HepG2 (cell line): ENCODE measurements around the gene CDH12. TPM values are rescaled to one million over a fixed set of nuclear protein-coding genes. Genes with fewer than 3 reads are reported as not detected.

ENCODE experiments used
- ATAC-seq: fragments of 200-7000 bp; cut with Tn5 transposase; 3 replicates; pipeline ENCODE4 v1.9.1; 2020; ENCODE audit warnings: mild to moderate bottlenecking, moderate library complexity
- BruUV-seq: library from RNA; stranded (reverse); fragments of 400-500 nt; replicated peaks from 2 replicates; lab custom pipeline; 2021; lab: Mats Ljungman, UMichigan
- CTCF ChIA-PET: fragments of 300-600 bp; formaldehyde crosslinking; extraction: SDS; loops from one replicate; lab custom pipeline; 2021; ENCODE audit warnings: low total read pairs, inconsistent platforms, low intra/inter-chr PET ratio; lab: Yijun Ruan, JAX
- POLR2A ChIA-PET: fragments of 350-600 bp; sonication (Branson Sonifier 250); formaldehyde crosslinking; loops from one replicate; lab custom pipeline; 2020; ENCODE audit warnings: antibody characterized with exemption, inconsistent platforms; lab: Yijun Ruan, JAX
- DNase-seq: peaks from one replicate; pipeline ENCODE4 v3.0.0-alpha.2; 2015; ENCODE audit warnings: low spot score
- FAIRE-seq: peaks from 3 replicates; lab custom pipeline; 2011; peaks lifted over from hg19 to GRCh38; lab: Jason Lieb, UNC
- H2AFZ ChIP-seq: one replicate; pipeline ENCODE4 v1.6.1; 2011; ENCODE audit warnings: low read length, inconsistent platforms
- H3K27ac ChIP-seq: fragments of 300-600 bp; 3 replicates; pipeline ENCODE4 v1.8.0; 2011; ENCODE audit warnings: mixed run types, mild to moderate bottlenecking, mixed read lengths, low read length, inconsistent platforms; ENCODE audit not compliant: insufficient read depth; ENCODE audit errors: extremely low read length
- H3K27me3 ChIP-seq, 2 experiments: fragments of 200-600 bp in 1 of 2; 2 replicates in 1 of 2; 3 replicates in 1 of 2; pipeline versions ENCODE4 v1.6.0 to v1.8.0; 2011; ENCODE audit warnings: low read length in 2 of 2, mild to moderate bottlenecking in 2 of 2, moderate library complexity in 2 of 2, inconsistent platforms in 1 of 2; ENCODE audit not compliant: insufficient read depth in 2 of 2, control insufficient read depth in 1 of 2
- H3K36me3 ChIP-seq, 2 experiments: fragments of 200-600 bp in 1 of 2; replicated peaks in 1 of 2; 2 replicates in 1 of 2; 3 replicates in 1 of 2; pipeline versions ENCODE4 v1.5.1 to v1.8.0; 2011; ENCODE audit warnings: low read length in 2 of 2, inconsistent platforms in 1 of 2; ENCODE audit not compliant: insufficient read depth in 2 of 2, control insufficient read depth in 1 of 2
- H3K4me1 ChIP-seq: 2 replicates; pipeline ENCODE4 v1.5.1; 2012; ENCODE audit warnings: low read length, inconsistent platforms; ENCODE audit not compliant: insufficient read depth
- H3K4me2 ChIP-seq: 2 replicates; pipeline ENCODE4 v1.6.0; 2011; ENCODE audit warnings: low read depth, low read length, inconsistent platforms
- H3K4me3 ChIP-seq, 3 experiments: fragments of 200-600 bp in 1 of 3; sonication (generic), shearing (Covaris generic) in 1 of 3; replicated peaks in 1 of 3; 2 replicates each; pipeline ENCODE4 v1.5.1; 2011 to 2016; ENCODE audit warnings: low read length in 3 of 3, inconsistent platforms in 2 of 3, low read depth in 2 of 3, mild to moderate bottlenecking in 2 of 3, control low read depth in 1 of 3, mixed read lengths in 1 of 3; ENCODE audit not compliant: insufficient read depth in 1 of 3
- H3K79me2 ChIP-seq: one replicate; pipeline ENCODE4 v1.6.1; 2011; ENCODE audit warnings: low read length, inconsistent platforms; ENCODE audit not compliant: insufficient read depth
- H3K9ac ChIP-seq: 2 replicates; pipeline ENCODE4 v1.6.0; 2011; ENCODE audit warnings: mild to moderate bottlenecking, low read depth, low read length, inconsistent platforms; ENCODE audit not compliant: insufficient read depth
- H3K9me3 ChIP-seq: 2 replicates; pipeline ENCODE4 v1.5.1; 2012; ENCODE audit warnings: mild to moderate bottlenecking, low read length
- H4K20me1 ChIP-seq: 2 replicates; pipeline ENCODE4 v1.6.0; 2011; ENCODE audit warnings: inconsistent platforms, mild to moderate bottlenecking, low read length, moderate library complexity; ENCODE audit not compliant: insufficient read depth
- AKAP8 ChIP-seq: sonication (generic); formaldehyde crosslinking; IDR thresholded peaks from 2 replicates; pipeline ENCODE4 v1.5.1; 2020; ENCODE audit warnings: mild to moderate bottlenecking, missing genetic modification reagents
- ARHGAP35 ChIP-seq: sonication (generic); formaldehyde crosslinking; IDR thresholded peaks from 2 replicates; pipeline ENCODE4 v1.9.0; 2022; ENCODE audit warnings: mild to moderate bottlenecking, inconsistent platforms, moderate library complexity, missing genetic modification reagents, borderline replicate concordance
- EED ChIP-seq: sonication (generic); formaldehyde crosslinking; IDR thresholded peaks from 2 replicates; pipeline ENCODE4 v1.5.0; 2020; ENCODE audit warnings: mild to moderate bottlenecking, missing genetic modification reagents
- MAFF ChIP-seq: IDR thresholded peaks from 2 replicates; pipeline ENCODE4 v1.6.1; 2011; ENCODE audit warnings: low read depth, low read length, improper control_type of control experiment
- MAFG ChIP-seq: sonication (generic); formaldehyde crosslinking; IDR thresholded peaks from 2 replicates; pipeline ENCODE4 v1.5.1; 2020; ENCODE audit warnings: mild to moderate bottlenecking, missing genetic modification reagents
- MEF2D ChIP-seq: sonication (generic); formaldehyde crosslinking; IDR thresholded peaks from 2 replicates; pipeline ENCODE4 v1.5.1; 2020; ENCODE audit warnings: mild to moderate bottlenecking, missing genetic modification reagents
- MXD4 ChIP-seq: IDR thresholded peaks from 2 replicates; pipeline ENCODE4 v1.6.1; 2016; ENCODE audit warnings: mild to moderate bottlenecking, missing biosample characterization, missing genetic modification reagents
- PAWR ChIP-seq: sonication (generic); formaldehyde crosslinking; IDR thresholded peaks from 2 replicates; pipeline ENCODE4 v1.4.0; 2020; ENCODE audit warnings: missing genetic modification reagents, mild to moderate bottlenecking, borderline replicate concordance
- SALL2 ChIP-seq: sonication (generic); formaldehyde crosslinking; IDR thresholded peaks from 2 replicates; pipeline ENCODE4 v1.8.1; 2023; ENCODE audit warnings: mild to moderate bottlenecking, missing genetic modification reagents, inconsistent platforms
- SKIL ChIP-seq: sonication (generic); formaldehyde crosslinking; IDR thresholded peaks from 2 replicates; pipeline ENCODE4 v1.8.0; 2022; ENCODE audit warnings: missing genetic modification reagents, mild to moderate bottlenecking, moderate library complexity, borderline replicate concordance
- TAF15 ChIP-seq: fragments of 200-400 bp; formaldehyde crosslinking; IDR thresholded peaks from one replicate; pipeline ENCODE4 v1.6.1; 2018; ENCODE audit warnings: mild to moderate bottlenecking, low read depth, low read length; ENCODE audit not compliant: poor library complexity, severe bottlenecking
- YEATS2 ChIP-seq: sonication (generic); formaldehyde crosslinking; IDR thresholded peaks from 2 replicates; pipeline ENCODE4 v1.4.0; 2020; ENCODE audit warnings: missing genetic modification reagents, borderline replicate concordance
- ZFX ChIP-seq: sonication (generic); formaldehyde crosslinking; IDR thresholded peaks from 2 replicates; pipeline ENCODE4 v1.4.0; 2020; ENCODE audit warnings: mild to moderate bottlenecking, low read depth, missing genetic modification reagents, moderate library complexity
- ZKSCAN8 ChIP-seq: IDR thresholded peaks from 2 replicates; pipeline ENCODE4 v1.6.1; 2016; ENCODE audit warnings: borderline replicate concordance, missing genetic modification reagents, missing compliant biosample characterization
- ZNF335 ChIP-seq: sonication (generic); formaldehyde crosslinking; IDR thresholded peaks from 2 replicates; pipeline ENCODE4 v1.4.0; 2020; ENCODE audit warnings: missing genetic modification reagents
- ZNF761 ChIP-seq: sonication (generic); formaldehyde crosslinking; conservative IDR thresholded peaks from 2 replicates; pipeline ENCODE4 v1.4.0; 2020; ENCODE audit warnings: mild to moderate bottlenecking, missing genetic modification reagents
- ZNF878 ChIP-seq: sonication (generic); formaldehyde crosslinking; IDR thresholded peaks from 2 replicates; pipeline ENCODE4 v1.8.1; 2023; ENCODE audit warnings: mild to moderate bottlenecking, missing genetic modification reagents, moderate library complexity
- ZSCAN20 ChIP-seq: sonication (generic); formaldehyde crosslinking; IDR thresholded peaks from 2 replicates; pipeline ENCODE4 v1.4.0; 2020; ENCODE audit warnings: missing genetic modification reagents, mild to moderate bottlenecking, borderline replicate concordance
- WGBS: methylation state at CpG from one replicate; pipeline ENCODE4 v1.1.6; 2017; ENCODE audit warnings: low lambda C conversion rate; 5-methylcytosine and 5-hydroxymethylcytosine counted together
- in situ Hi-C: cut with HindIII; loops from 2 replicates; pipeline ENCODE4 v1.10.0; 2017; ENCODE audit warnings: low pct_unique_long_range_greater_than_20kb; ENCODE audit not compliant: extremely low pct_ligation_motif_present
- intact Hi-C: fragments of 100-400 bp; cut with micrococcal nuclease; formaldehyde crosslinking; loops from one replicate; pipeline ENCODE4 v1.10.0; 2022; ENCODE audit not compliant: unreplicated experiment
- polyA plus RNA-seq, 8 experiments: library from polyadenylated mRNA; depleted of rRNA in 3 of 8; stranded (reverse) in 7 of 8; unstranded in 1 of 8; fragments of >200 nt; fragmentation: Illumina TruSeq in 4 of 8; extraction: Trizol in 4 of 8; gene quantifications; 2 replicates each; pipeline versions ENCODE4 v1.2.1 to v1.2.3, GENCODE V29; 2011 to 2016; ENCODE audit warnings: low read depth in 4 of 8, missing spikeins in 1 of 8, mixed read lengths in 1 of 8; ENCODE audit not compliant: insufficient read depth in 1 of 8
- total RNA-seq, 5 experiments: library from RNA; depleted of rRNA; stranded (reverse); fragments of >200 nt; fragmentation: Illumina TruSeq; extraction: Trizol; gene quantifications; 2 replicates each; pipeline ENCODE4 v1.2.3, GENCODE V29; 2016; ENCODE audit warnings: low read depth in 1 of 5
- TF ChIP-seq, protein P1 (sequence below): sonication (generic); formaldehyde crosslinking; IDR thresholded peaks from 2 replicates; pipeline ENCODE4 v1.9.0; 2021; ENCODE audit warnings: missing genetic modification reagents, borderline replicate concordance

CDH12 gene
- total and polyA plus RNA-seq, 2 of the 13 experiments (the other 11 are each of a cell fraction or from before 2014, with no cell fraction given): not detected

DNA sequence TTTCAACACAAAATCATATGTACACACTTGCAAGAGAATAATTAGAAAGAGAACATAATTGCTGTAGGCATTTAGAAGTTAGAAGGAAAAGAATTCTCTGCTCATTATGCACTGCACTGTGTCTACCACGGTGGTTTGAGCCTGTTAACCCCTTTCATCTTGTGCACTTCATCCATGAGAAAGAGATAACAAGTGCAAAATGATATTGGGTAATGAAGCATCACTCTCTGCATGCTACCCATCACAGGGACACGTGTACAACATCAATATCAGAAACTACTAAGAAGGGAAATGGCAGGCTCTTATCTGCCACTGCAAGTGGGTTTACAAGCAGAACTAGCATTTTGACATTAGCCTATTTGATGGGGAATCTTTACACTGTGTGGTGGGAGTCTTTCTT, 202.6 kb downstream of the CDH12 start (continued):
- TF ChIP-seq MEF2D (no peak), ZSCAN20 (CRISPR knock-in tag) (no peak)

GRCh38 chr5:22649074-22649473, 204.1 kb downstream of the CDH12 start:
- H3K4me2 ChIP-seq: no peak overlapping the region
- no peak overlapping the region for H3K4me3 ChIP-seq
- intact Hi-C loops: no loop called here
- H4K20me1 ChIP-seq: no peaks in the 10 kb centered on the region
- H3K79me2 ChIP-seq: no peaks in the 10 kb centered on the region
- ATAC-seq (no peak), DNase-seq (no peak), FAIRE-seq (no peak)
- no TSS peak for BruUV-seq
- H3K9me3 ChIP-seq: peaks cover 8% of the 10 kb centered on the region; the same call in 1 of the 2 replicates
- H3K27me3 ChIP-seq: no peaks in the 10 kb centered on the region
- in situ Hi-C loops: no loop called here
- WGBS: 0% methylated on average over 1 of the region's 1 CpG
- H3K9ac ChIP-seq: no peak overlapping the region
- CTCF ChIA-PET: no interaction called here
- TF ChIP-seq ZNF878 (CRISPR knock-in tag) (no peak), SALL2 (CRISPR knock-in tag) (no peak), ZNF335 (CRISPR knock-in tag) (no peak), PAWR (CRISPR knock-in tag) (no peak), ZNF761 (CRISPR knock-in tag) (no peak), AKAP8 (CRISPR knock-in tag) (no peak), ZKSCAN8 (CRISPR knock-in tag) (no peak), EED (CRISPR knock-in tag) (no peak), YEATS2 (CRISPR knock-in tag) (no peak), MXD4 (CRISPR knock-in tag) (no peak), SKIL (no peak), TAF15 (no peak), MAFF (no peak), MAFG (CRISPR knock-in tag) (no peak), ZFX (CRISPR knock-in tag) (no peak), ARHGAP35 (CRISPR knock-in tag) (no peak)
- TF ChIP-seq, protein P1, sequence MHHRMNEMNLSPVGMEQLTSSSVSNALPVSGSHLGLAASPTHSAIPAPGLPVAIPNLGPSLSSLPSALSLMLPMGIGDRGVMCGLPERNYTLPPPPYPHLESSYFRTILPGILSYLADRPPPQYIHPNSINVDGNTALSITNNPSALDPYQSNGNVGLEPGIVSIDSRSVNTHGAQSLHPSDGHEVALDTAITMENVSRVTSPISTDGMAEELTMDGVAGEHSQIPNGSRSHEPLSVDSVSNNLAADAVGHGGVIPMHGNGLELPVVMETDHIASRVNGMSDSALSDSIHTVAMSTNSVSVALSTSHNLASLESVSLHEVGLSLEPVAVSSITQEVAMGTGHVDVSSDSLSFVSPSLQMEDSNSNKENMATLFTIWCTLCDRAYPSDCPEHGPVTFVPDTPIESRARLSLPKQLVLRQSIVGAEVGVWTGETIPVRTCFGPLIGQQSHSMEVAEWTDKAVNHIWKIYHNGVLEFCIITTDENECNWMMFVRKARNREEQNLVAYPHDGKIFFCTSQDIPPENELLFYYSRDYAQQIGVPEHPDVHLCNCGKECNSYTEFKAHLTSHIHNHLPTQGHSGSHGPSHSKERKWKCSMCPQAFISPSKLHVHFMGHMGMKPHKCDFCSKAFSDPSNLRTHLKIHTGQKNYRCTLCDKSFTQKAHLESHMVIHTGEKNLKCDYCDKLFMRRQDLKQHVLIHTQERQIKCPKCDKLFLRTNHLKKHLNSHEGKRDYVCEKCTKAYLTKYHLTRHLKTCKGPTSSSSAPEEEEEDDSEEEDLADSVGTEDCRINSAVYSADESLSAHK (CRISPR knock-in tag): no peak
- TF ChIP-seq, all 625 proteins: peak for 0
- POLR2A ChIA-PET: no interaction called here
- Histone ChIP-seq H3K4me1 (no peaks in the 10 kb centered on the region), H3K27ac (no peak overlapping the region), H2AFZ (no peak overlapping the region), H3K36me3 (no peaks in the 10 kb centered on the region)
